Stimulated activated naive CD8-positive, alpha-beta T cell treated with anti-CD3 and anti-CD28 coated beads, Interleukin-15, Interleukin-2, amounts not matched to agents 100 ng/mL and 50 ng/mL, for 24 hours (primary cell): Measurements from ENCODE around the gene ALB.

Source experiments
- H3K27ac Mint-ChIP-seq: one replicate; pipeline ENCODE4 v1.8.0; 2021; ENCODE audit warnings: mild to moderate bottlenecking, mixed read lengths
- H3K27me3 Mint-ChIP-seq: one replicate; pipeline ENCODE4 v1.8.0; 2021; ENCODE audit warnings: mixed read lengths
- H3K36me3 Mint-ChIP-seq: one replicate; pipeline ENCODE4 v1.8.0; 2021; ENCODE audit warnings: low read depth, mixed read lengths
- H3K4me1 Mint-ChIP-seq: one replicate; pipeline ENCODE4 v1.8.0; 2021; ENCODE audit warnings: low read depth, mixed read lengths
- H3K4me3 Mint-ChIP-seq: one replicate; pipeline ENCODE4 v1.8.0; 2021; ENCODE audit warnings: mild to moderate bottlenecking, mixed read lengths
- H3K9me3 Mint-ChIP-seq: one replicate; pipeline ENCODE4 v1.8.0; 2021; ENCODE audit warnings: mixed read lengths

The ALB gene

DNA sequence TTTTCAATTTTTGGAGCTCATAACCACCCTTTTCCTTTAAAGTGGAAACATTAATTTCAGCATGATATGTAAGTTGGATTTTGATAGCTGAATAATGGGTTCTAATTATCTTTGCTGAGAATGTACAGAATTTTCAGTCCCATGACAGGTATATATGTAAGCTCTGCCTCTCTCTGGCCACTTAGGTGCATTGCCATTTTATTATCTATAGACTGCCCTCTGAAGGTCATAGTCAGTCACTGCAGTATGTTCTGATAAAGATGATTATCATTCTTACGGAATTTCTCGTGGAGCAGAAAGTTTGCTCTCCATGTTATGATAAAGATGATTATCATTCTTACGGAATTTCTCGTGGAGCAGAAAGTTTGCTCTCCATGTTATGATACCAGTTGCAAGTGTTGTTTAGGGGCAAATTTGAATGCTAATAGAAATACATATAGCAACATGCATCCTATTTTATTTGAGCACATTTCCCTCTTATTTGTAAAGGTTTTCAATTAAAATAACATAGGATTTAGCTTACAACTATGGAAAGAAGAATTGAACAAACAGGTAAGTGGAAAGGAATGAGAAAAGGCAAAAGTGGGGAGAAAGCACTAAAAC is 42.4 kb downstream of the ALB start:
- H3K27me3 Mint-ChIP-seq = peaks cover 10% of the 10 kb centered on the region

DNA sequence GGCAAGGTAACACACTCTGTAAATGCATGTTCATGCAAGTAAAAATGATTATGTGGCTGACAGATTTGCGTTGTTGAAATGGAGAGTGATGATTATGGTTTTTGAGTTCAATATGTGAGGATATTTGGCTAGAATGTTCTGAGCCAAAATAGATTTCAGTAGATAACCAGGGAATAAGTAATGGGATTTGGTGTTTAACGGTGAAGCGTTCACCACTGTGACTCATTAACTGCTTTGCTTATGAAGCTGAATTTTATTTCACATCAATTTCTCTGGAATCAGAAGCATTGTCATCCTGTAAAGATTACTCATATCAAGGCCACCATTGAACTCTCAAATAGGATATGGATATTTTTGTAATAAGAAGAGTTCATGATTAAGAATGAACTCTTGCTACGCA is 43.6 kb downstream of the ALB start:
- Mint-ChIP-seq H3K36me3 (no peaks in the 10 kb centered on the region), H3K4me1 (no peaks in the 10 kb centered on the region), H3K27me3 (peaks cover 10% of the 10 kb centered on the region), H3K27ac (no peak overlapping the region), H3K4me3 (no peak overlapping the region), H3K9me3 (no peaks in the 10 kb centered on the region)

More for the DNA sequence above, 42.4 kb downstream of the ALB start:
- Mint-ChIP-seq H3K4me1 (no peaks in the 10 kb centered on the region), H3K27ac (no peak overlapping the region), H3K9me3 (no peaks in the 10 kb centered on the region), H3K4me3 (no peak overlapping the region), H3K36me3 (no peaks in the 10 kb centered on the region)

DNA sequence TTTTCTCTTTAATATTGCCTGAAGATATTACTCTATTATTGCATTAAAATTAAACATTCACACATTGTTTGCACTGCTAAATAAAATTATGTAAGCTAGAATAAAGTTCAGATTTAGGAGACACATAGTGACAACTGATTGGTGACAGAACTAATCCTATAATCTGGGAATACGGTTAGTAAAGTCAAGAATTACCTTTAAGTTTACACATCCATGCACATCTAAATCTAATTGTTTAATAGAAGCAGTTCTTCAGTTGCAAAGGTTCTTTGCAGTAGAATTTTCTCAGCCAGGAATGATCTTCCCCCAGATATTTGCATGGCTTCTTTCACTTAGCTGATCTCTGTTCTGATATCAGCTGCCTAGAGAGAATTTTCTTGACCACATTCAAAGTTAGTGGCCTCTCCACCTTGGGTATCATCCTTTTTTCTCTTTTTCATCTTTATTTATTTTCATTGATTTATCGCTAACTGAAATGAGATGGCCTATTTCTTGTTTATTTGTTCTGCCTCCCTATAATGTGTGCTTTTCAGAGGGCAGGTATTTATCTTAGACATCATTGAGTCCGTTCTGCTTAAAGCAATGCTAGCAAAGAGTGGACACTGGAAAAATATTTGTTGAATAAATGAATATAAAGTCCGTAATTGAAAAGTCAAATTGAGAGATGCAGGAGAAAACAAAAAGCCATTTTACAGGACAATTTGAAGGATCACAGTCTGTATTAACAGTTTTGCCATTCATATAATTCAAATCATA is 44.5 kb downstream of the ALB start:
- Mint-ChIP-seq H3K4me3 (no peak overlapping the region), H3K36me3 (no peaks in the 10 kb centered on the region), H3K9me3 (no peaks in the 10 kb centered on the region), H3K4me1 (no peaks in the 10 kb centered on the region), H3K27me3 (peaks cover 6% of the 10 kb centered on the region), H3K27ac (no peak overlapping the region)

DNA sequence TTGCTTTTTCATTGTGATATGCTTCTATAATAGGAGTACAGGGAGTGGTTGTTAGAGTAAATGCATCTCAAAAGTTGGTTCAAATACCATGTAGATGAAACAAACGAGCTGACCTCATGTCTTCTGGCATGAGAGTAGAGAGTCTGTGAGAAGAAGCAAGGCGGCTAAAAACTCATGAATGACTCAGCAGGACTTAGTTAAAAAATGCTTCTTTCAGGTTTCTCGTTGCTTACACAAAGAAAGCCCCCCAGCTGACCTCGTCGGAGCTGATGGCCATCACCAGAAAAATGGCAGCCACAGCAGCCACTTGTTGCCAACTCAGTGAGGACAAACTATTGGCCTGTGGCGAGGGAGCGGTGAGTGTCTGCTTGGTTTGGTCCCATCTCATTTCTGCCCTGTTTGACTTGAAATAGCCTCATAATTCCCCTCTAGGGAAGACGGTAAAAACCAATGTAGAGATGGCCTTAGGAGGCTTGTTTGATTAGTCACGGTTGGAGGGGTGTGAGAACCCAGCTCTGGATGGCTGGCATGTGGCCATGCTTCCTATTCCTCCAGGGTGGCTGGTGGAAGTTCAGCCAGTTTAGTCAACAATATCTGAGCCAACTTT is 46.4 kb downstream of the ALB start:
- H3K27me3 Mint-ChIP-seq = peaks cover 6% of the 10 kb centered on the region
- H3K36me3 Mint-ChIP-seq = no peaks in the 10 kb centered on the region
- no peaks in the 10 kb centered on the region for H3K4me1 Mint-ChIP-seq
- no peak overlapping the region for H3K27ac Mint-ChIP-seq
- no peak overlapping the region for H3K4me3 Mint-ChIP-seq
- H3K9me3 Mint-ChIP-seq = no peaks in the 10 kb centered on the region

DNA sequence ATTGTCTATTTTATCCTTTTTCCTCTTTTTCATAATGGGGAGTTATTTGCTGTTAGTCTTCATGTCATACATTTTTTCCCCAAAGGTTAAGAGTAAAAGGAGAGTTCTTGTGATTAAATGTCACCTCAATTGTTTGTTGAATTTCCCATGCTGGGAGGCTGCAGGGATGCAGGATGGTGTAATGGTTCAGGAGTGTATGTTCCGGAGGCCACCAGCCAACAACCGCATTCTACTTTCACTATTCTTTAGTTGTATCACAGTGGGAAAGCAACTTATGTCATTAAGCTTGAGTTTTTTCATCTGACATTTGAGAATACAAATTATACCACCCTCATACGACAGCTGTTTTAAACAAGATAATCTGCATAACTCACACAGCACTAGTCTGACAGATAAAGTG is 47.3 kb downstream of the ALB start:
- H3K36me3 Mint-ChIP-seq = no peaks in the 10 kb centered on the region
- no peaks in the 10 kb centered on the region for H3K9me3 Mint-ChIP-seq
- no peak overlapping the region for H3K27ac Mint-ChIP-seq
- H3K4me3 Mint-ChIP-seq = no peak overlapping the region
- H3K27me3 Mint-ChIP-seq = peaks cover 6% of the 10 kb centered on the region
- H3K4me1 Mint-ChIP-seq = no peaks in the 10 kb centered on the region

DNA sequence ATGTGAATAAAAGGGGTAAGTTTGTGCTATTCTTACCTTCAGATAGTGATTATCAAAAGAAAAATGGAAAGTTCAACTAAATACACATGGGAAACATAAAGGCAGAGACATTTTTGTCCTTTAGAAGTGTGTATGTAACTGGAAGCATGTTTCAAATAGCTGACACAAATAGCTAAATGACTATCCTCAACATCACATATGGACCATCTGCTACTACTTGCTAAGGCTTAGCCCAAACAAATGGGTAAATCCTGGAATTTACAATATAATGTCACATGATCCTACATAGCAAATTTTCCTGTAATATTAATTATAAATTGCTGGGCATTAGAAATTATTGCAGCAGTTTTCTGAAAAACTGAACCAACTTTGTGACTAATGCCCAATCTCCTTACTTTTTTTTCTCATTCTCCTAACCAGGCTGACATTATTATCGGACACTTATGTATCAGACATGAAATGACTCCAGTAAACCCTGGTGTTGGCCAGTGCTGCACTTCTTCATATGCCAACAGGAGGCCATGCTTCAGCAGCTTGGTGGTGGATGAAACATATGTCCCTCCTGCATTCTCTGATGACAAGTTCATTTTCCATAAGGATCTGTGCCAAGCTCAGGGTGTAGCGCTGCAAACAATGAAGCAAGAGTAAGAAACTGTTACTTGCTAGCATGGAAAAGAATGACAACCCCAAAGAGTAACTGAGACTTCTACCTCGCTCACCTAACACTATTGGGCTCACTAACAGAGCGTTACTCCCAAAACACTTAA is 48.1 kb downstream of the ALB start:
- H3K4me3 Mint-ChIP-seq = no peak overlapping the region
- H3K27me3 Mint-ChIP-seq = peaks cover 6% of the 10 kb centered on the region
- H3K27ac Mint-ChIP-seq = no peak overlapping the region
- H3K9me3 Mint-ChIP-seq = no peaks in the 10 kb centered on the region
- H3K36me3 Mint-ChIP-seq = no peaks in the 10 kb centered on the region
- no peaks in the 10 kb centered on the region for H3K4me1 Mint-ChIP-seq

DNA sequence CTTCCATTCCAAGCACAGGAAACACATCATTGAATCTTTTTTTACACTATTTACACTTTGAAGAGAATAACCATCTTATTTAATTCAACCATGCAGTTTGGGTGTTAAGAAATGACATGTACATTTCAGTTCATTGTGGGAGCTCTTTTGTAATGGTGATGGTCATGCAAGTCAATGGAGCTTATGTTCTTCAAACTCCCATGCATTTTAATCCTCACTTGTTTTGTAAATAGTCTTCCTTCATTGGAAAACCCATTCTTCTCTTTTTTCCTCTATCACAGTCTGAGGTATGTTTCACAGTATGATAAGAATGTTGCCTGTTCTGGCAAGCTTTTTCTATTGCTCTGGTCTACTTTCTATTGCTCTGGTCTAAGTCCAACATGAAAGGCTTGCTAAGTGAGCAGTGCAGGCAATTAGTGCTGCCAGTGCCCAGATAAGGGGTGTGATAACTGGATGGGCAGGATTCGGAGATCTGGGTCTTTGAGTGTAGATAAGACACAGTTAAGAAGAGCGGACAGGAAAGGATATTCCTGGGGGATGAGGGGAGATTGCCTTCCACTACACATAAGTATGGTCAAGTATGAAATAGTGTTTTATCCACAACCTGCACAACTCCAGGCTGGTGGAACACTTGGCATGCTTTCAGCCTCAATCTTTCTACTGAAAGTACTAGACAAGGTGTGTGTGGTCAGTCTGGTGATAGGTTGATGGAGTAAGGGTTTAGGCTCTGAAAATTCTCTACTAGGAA is 49.0 kb downstream of the ALB start:
- no peak overlapping the region for H3K4me3 Mint-ChIP-seq
- no peak overlapping the region for H3K27ac Mint-ChIP-seq
- no peaks in the 10 kb centered on the region for H3K4me1 Mint-ChIP-seq
- no peaks in the 10 kb centered on the region for H3K36me3 Mint-ChIP-seq
- no peaks in the 10 kb centered on the region for H3K27me3 Mint-ChIP-seq
- no peaks in the 10 kb centered on the region for H3K9me3 Mint-ChIP-seq

DNA sequence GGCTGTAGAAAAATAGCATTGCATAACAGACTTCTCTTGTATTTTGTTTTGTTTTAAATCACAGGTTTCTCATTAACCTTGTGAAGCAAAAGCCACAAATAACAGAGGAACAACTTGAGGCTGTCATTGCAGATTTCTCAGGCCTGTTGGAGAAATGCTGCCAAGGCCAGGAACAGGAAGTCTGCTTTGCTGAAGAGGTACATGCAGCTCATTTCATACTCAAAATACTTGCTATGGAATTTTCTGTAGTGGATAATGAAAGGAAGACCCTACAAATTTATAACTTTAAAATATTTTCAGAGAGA is 49.6 kb downstream of the ALB start:
- no peaks in the 10 kb centered on the region for H3K36me3 Mint-ChIP-seq
- H3K27me3 Mint-ChIP-seq = peaks cover 2% of the 10 kb centered on the region
- H3K9me3 Mint-ChIP-seq = no peaks in the 10 kb centered on the region
- H3K4me1 Mint-ChIP-seq = no peaks in the 10 kb centered on the region
- no peak overlapping the region for H3K27ac Mint-ChIP-seq
- no peak overlapping the region for H3K4me3 Mint-ChIP-seq

DNA sequence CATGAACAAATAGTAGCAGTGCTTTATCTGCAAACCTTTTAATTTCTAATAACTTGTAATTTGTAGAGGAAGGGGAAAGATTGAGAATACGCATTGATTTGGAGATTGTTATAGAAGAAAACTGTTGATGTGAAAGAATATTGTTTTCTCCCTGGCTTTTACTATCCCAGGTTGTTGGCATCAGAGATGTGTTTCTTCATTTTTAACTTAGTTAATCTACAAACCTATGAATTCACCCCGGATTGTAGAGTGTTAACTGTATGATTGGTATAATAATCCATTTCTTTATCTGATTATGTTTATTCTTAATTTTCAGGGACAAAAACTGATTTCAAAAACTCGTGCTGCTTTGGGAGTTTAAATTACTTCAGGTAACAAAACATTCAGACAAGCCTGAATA is 50.8 kb downstream of the ALB start:
- H3K4me3 Mint-ChIP-seq = no peak overlapping the region
- H3K4me1 Mint-ChIP-seq = no peaks in the 10 kb centered on the region
- H3K27me3 Mint-ChIP-seq = peaks cover 3% of the 10 kb centered on the region
- no peaks in the 10 kb centered on the region for H3K9me3 Mint-ChIP-seq
- H3K27ac Mint-ChIP-seq = no peak overlapping the region
- no peaks in the 10 kb centered on the region for H3K36me3 Mint-ChIP-seq

DNA sequence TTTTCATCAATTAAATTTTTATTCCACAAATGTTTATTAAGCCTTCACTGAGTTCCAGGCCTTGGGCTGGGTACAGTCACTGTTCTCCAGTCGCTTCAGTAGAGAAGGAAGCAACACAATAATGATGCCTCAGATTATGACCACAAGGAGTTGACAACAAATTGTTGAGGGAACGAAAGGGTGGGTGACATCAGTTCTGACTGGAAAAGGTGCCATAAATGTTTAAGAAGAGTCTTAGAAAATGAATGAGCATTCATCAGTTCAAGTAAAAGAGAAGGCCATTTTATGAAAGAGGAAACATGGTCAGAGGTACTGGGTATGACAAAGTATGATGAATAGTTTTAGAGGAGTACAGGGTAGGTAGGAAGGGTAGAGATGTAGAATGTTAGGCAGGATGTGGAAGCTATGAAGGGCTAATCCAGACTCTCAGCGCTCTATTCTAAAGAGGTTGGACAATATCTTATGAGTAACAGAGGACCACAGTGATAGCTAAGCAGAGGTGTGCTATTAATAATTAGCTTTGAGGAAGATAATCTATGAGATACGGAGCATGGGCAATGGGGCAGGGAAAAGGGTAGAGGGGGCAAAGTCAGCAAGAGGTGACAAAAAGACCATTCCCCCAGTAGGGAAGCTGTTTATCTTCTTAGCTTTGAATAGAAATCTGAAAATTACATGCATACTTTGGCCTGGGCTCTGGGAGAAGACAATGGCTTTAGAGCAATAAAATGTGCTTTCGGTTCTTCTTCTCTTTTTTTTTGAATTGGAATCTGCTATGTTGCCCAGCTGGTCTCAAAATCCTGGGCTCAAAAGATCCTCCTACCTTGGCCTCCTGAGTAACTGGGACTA is 52.3 kb downstream of the ALB start:
- Mint-ChIP-seq H3K9me3 (no peaks in the 10 kb centered on the region), H3K27ac (no peak overlapping the region), H3K36me3 (no peaks in the 10 kb centered on the region), H3K4me1 (no peaks in the 10 kb centered on the region), H3K27me3 (peaks cover 3% of the 10 kb centered on the region), H3K4me3 (no peak overlapping the region)

DNA sequence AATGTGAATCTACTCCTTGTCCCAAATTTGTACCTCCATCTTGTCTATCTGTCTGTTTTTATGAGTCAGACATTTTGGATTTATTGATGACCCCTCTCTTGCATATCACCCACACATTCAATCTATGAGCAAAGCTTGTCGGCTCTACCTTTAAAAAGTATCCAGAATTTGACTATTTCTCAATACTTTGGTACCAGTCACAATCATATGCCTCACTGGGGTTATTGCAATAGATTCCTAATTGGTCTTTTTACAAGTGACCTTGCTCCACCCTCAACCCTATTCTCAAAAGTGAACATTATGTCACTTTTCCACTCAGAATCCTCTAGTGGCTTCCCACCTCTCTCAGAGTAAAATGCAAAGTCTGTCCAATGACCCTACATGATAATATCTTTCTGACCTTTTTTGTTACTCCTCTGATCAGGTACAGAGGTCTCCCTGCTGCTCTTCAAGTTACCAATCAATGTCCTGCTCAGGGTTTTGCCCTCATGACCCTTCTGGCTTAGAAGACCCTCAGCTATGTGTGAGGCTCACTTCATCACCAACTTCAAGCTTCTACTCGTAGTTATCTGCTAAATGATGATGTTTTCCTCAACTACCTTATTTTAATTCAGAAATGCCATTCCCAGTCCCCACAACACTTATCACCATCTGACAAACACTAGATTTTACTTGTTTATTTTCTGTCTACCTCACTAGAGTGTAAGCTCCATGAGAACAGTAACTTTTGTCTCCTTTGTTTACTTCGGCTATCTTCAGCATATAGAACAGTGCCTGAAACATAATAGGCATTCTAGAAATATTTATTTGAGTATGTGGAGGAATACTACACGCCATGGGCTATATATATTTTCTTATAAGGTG is 54.3 kb downstream of the ALB start:
- H3K4me1 Mint-ChIP-seq = no peaks in the 10 kb centered on the region
- no peak overlapping the region for H3K27ac Mint-ChIP-seq
- H3K36me3 Mint-ChIP-seq = no peaks in the 10 kb centered on the region
- H3K9me3 Mint-ChIP-seq = no peaks in the 10 kb centered on the region
- H3K27me3 Mint-ChIP-seq = peaks cover 3% of the 10 kb centered on the region
- no peak overlapping the region for H3K4me3 Mint-ChIP-seq

DNA sequence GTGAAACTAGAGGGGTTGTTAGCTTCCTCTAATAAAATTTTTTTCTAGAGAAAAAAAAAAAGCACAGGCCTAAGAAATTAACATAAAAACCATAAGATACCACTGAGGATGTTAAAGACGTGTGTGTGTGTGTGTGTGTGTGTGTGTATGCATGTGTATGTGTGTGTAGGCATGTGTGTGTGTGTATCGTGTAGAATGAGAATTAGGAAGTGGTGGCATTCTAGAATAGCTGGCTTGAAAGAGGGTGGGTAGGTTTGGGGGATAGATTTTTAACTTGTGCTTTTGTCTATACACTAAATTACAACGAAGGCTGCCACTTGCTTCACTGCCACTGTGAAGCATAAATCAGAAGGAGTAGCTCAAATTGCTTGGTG is 54.9 kb downstream of the ALB start:
- Mint-ChIP-seq H3K4me1 (no peaks in the 10 kb centered on the region), H3K27ac (no peak overlapping the region), H3K9me3 (no peaks in the 10 kb centered on the region), H3K27me3 (peaks cover 3% of the 10 kb centered on the region), H3K4me3 (no peak overlapping the region), H3K36me3 (no peaks in the 10 kb centered on the region)

DNA sequence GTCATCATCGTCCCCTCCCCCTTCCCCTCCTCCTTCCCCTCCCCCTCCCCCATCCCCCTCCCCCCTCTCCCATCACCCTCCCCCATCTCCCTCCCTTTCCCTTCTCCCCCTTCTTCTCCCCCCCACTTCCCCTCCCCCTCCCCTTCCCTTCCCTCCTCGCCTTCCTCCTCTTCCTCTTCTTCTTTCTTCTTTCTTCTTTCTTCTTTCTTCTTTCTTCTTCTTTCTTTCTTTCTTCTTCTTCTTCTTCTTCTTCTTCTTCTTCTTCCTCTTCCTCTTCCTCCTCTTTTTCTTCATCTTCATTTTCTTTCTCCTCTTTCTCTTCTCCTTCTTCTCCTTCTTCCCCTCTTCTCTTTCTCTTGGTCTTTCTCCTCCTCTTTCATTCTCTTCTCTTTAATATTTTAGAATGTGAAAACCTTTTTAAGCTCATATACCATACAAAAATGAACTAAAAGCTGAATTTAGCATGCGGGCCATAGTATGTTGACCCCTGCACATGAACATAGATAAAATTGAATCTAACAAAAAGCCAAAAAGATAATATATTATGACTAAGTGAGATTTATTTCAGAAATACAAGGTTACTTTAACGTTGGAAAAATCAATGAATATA is 56.9 kb downstream of the ALB start:
- H3K27ac Mint-ChIP-seq = no peak overlapping the region
- peaks cover 3% of the 10 kb centered on the region for H3K27me3 Mint-ChIP-seq

More for the DNA sequence above, 56.9 kb downstream of the ALB start:
- no peaks in the 10 kb centered on the region for H3K4me1 Mint-ChIP-seq
- H3K4me3 Mint-ChIP-seq = no peak overlapping the region
- H3K36me3 Mint-ChIP-seq = no peaks in the 10 kb centered on the region
- no peaks in the 10 kb centered on the region for H3K9me3 Mint-ChIP-seq
